ENCODE measurements around the gene ATP13A5. TPM values are rescaled to one million over a fixed set of nuclear protein-coding genes. Genes with fewer than 3 reads are reported as not detected.

The ATP13A5 gene
- total and polyA plus RNA-seq, 2 experiments from 2014 or later = not detected

GRCh38 chr3:193330555-193331204, 47.9 kb downstream of the ATP13A5 start:
- H3K27me3 ChIP-seq = no peaks in the 10 kb centered on the region
- WGBS (ENCODE audit: low lambda C conversion rate, missing lambda C conversion rate) = 85% methylated on average over 3 of the region's 3 CpGs
- H3K4me1 ChIP-seq (ENCODE audit: insufficient read depth) = no peaks in the 10 kb centered on the region
- H3K9me2 ChIP-seq (replicated peaks; ENCODE audit: insufficient read depth) = no peaks in the 10 kb centered on the region
- no peak overlapping the region for H3K4me2 ChIP-seq
- no peaks in the 10 kb centered on the region for H4K20me1 ChIP-seq (ENCODE audit: insufficient read depth, poor library complexity, severe bottlenecking)
- H3K36me3 ChIP-seq (replicated peaks; ENCODE audit: insufficient read depth, low read depth) = no peaks in the 10 kb centered on the region
- no peak overlapping the region for H3K4me3 ChIP-seq
- H3K79me2 ChIP-seq = no peaks in the 10 kb centered on the region
- no peak for TF ChIP-seq EZH2 (IDR thresholded peaks at IDR 0.05; ENCODE audit: borderline replicate concordance)
- TF ChIP-seq CTCF (IDR thresholded peaks at IDR 0.05; ENCODE audit: poor library complexity) = no peak
- TF ChIP-seq EZH2phosphoT487 (IDR thresholded peaks at IDR 0.05; ENCODE audit: low read depth, severe bottlenecking, unreplicated experiment) = no peak
- DNase-seq (ENCODE audit: low spot score) = no peak
- H3K9me3 ChIP-seq (ENCODE audit: low read depth) = no peaks in the 10 kb centered on the region
- no peak overlapping the region for H2AFZ ChIP-seq
- H3K27ac ChIP-seq = no peak overlapping the region

GRCh38 chr3:193317682-193318300, 60.8 kb downstream of the ATP13A5 start:
- no peaks in the 10 kb centered on the region for H3K9me2 ChIP-seq (replicated peaks; ENCODE audit: insufficient read depth)

GRCh38 chr3:193314161-193314560, 64.4 kb downstream of the ATP13A5 start:
- Histone ChIP-seq H3K4me1 (ENCODE audit: insufficient read depth) (no peaks in the 10 kb centered on the region), H3K79me2 (no peaks in the 10 kb centered on the region), H3K27ac (no peak overlapping the region), H3K4me2 (no peak overlapping the region), H4K20me1 (ENCODE audit: insufficient read depth, poor library complexity, severe bottlenecking) (no peaks in the 10 kb centered on the region), H3K27me3 (no peaks in the 10 kb centered on the region), H2AFZ (no peak overlapping the region), H3K9me2 (replicated peaks; ENCODE audit: insufficient read depth) (no peaks in the 10 kb centered on the region), H3K9me3 (ENCODE audit: low read depth) (no peaks in the 10 kb centered on the region), H3K36me3 (replicated peaks; ENCODE audit: insufficient read depth, low read depth) (no peaks in the 10 kb centered on the region), H3K4me3 (no peak overlapping the region)
- 85% methylated on average over 3 of the region's 3 CpGs for WGBS (ENCODE audit: low lambda C conversion rate, missing lambda C conversion rate)
- TF ChIP-seq EZH2 (IDR thresholded peaks at IDR 0.05; ENCODE audit: borderline replicate concordance) (no peak), CTCF (IDR thresholded peaks at IDR 0.05; ENCODE audit: poor library complexity) (no peak), EZH2phosphoT487 (IDR thresholded peaks at IDR 0.05; ENCODE audit: low read depth, severe bottlenecking, unreplicated experiment) (no peak)
- DNase-seq (ENCODE audit: low spot score) = no peak

More at GRCh38 chr3:193317682-193318300, 60.8 kb downstream of the ATP13A5 start:
- no peaks in the 10 kb centered on the region for H3K36me3 ChIP-seq (replicated peaks; ENCODE audit: insufficient read depth, low read depth)
- no peak overlapping the region for H3K4me3 ChIP-seq
- H3K27ac ChIP-seq = no peak overlapping the region
- H2AFZ ChIP-seq = no peak overlapping the region
- DNase-seq (ENCODE audit: low spot score) = no peak
- H3K4me2 ChIP-seq = no peak overlapping the region
- WGBS (ENCODE audit: low lambda C conversion rate, missing lambda C conversion rate) = 94% methylated on average over 2 of the region's 2 CpGs
- H3K4me1 ChIP-seq (ENCODE audit: insufficient read depth) = no peaks in the 10 kb centered on the region
- H3K79me2 ChIP-seq = no peaks in the 10 kb centered on the region
- no peaks in the 10 kb centered on the region for H3K27me3 ChIP-seq
- TF ChIP-seq EZH2phosphoT487 (IDR thresholded peaks at IDR 0.05; ENCODE audit: low read depth, severe bottlenecking, unreplicated experiment) = no peak
- TF ChIP-seq CTCF (IDR thresholded peaks at IDR 0.05; ENCODE audit: poor library complexity) = no peak
- TF ChIP-seq EZH2 (IDR thresholded peaks at IDR 0.05; ENCODE audit: borderline replicate concordance) = no peak
- H4K20me1 ChIP-seq (ENCODE audit: insufficient read depth, poor library complexity, severe bottlenecking) = no peaks in the 10 kb centered on the region
- H3K9me3 ChIP-seq (ENCODE audit: low read depth) = no peaks in the 10 kb centered on the region
